Endothelial cell of umbilical vein (primary cell): ENCODE results near the gene KCNK10. TPM values are rescaled to one million over a fixed set of nuclear protein-coding genes. Genes with fewer than 3 reads are reported as not detected.

Experiments
- BruUV-seq: library from RNA; stranded (reverse); fragments of 400-500 nt; replicated peaks from 2 replicates; lab custom pipeline; 2021; lab: Mats Ljungman, UMichigan
- CTCF ChIA-PET: fragments of 300-600, 350-600 bp; sonication (Branson Sonifier 250); formaldehyde crosslinking; loops from one replicate; lab custom pipeline; 2021; ENCODE audit warnings: antibody characterized with exemption, inconsistent platforms; lab: Charles Lee
- POLR2A ChIA-PET: fragments of 300-600, 350-600 bp; sonication (Branson Sonifier 250); formaldehyde crosslinking; loops from one replicate; lab custom pipeline; 2021; ENCODE audit warnings: antibody characterized with exemption, inconsistent platforms; lab: Charles Lee
- DNase-seq: peaks from one replicate; pipeline ENCODE4 v3.0.0-alpha.2; 2011; ENCODE audit warnings: low read depth, low spot score
- FAIRE-seq: peaks from 2 replicates; lab custom pipeline; 2011; peaks lifted over from hg19 to GRCh38; lab: Jason Lieb, UNC
- H2AFZ ChIP-seq: 2 replicates; pipeline ENCODE4 v1.6.0; 2012; ENCODE audit warnings: low read depth, low read length, control low read depth, inconsistent platforms
- H3K27ac ChIP-seq: 2 replicates; pipeline ENCODE4 v1.5.1; 2011; ENCODE audit warnings: low read depth, mild to moderate bottlenecking, control low read depth, low read length, moderate library complexity; ENCODE audit not compliant: insufficient read depth
- H3K27me3 ChIP-seq, 2 experiments: 2 replicates each; pipeline versions ENCODE4 v1.6.0 to v1.6.1; 2011; ENCODE audit warnings: low read length in 2 of 2, mixed read lengths in 1 of 2; ENCODE audit not compliant: control insufficient read depth in 2 of 2, insufficient read depth in 2 of 2
- H3K36me3 ChIP-seq, 2 experiments: 2 replicates in 1 of 2; 3 replicates in 1 of 2; pipeline ENCODE4 v1.5.1; 2011; ENCODE audit warnings: low read length in 2 of 2, mild to moderate bottlenecking in 1 of 2, moderate library complexity in 1 of 2; ENCODE audit not compliant: control insufficient read depth in 2 of 2, insufficient read depth in 2 of 2; ENCODE audit errors: extremely low read depth in 1 of 2
- H3K4me1 ChIP-seq: 3 replicates; pipeline ENCODE4 v1.5.1; 2011; ENCODE audit warnings: mild to moderate bottlenecking, low read length; ENCODE audit not compliant: control insufficient read depth, insufficient read depth; ENCODE audit errors: extremely low read depth
- H3K4me2 ChIP-seq: 2 replicates; pipeline ENCODE4 v1.6.1; 2011; ENCODE audit warnings: low read length, control low read depth, mixed read lengths; ENCODE audit not compliant: insufficient read depth
- H3K4me3 ChIP-seq, 3 experiments: fragments of 200-600 bp in 1 of 3; sonication (generic), shearing (Covaris generic) in 1 of 3; replicated peaks in 1 of 3; 2 replicates each; pipeline ENCODE4 v1.5.1; 2011 to 2016; ENCODE audit warnings: control low read depth in 3 of 3, low read length in 3 of 3, mild to moderate bottlenecking in 2 of 3, inconsistent platforms in 1 of 3, low read depth in 1 of 3, moderate library complexity in 1 of 3; ENCODE audit not compliant: insufficient read depth in 1 of 3
- H3K79me2 ChIP-seq: 2 replicates; pipeline ENCODE4 v1.6.0; 2012; ENCODE audit warnings: low read length, inconsistent platforms; ENCODE audit not compliant: control insufficient read depth, insufficient read depth
- H3K9ac ChIP-seq: replicated peaks from 2 replicates; pipeline ENCODE3; 2011; ENCODE audit warnings: low read length, control low read depth; ENCODE audit not compliant: insufficient read depth; ENCODE audit errors: extremely low read depth
- H3K9me1 ChIP-seq: replicated peaks from 3 replicates; pipeline ENCODE4 v1.6.0; 2011; ENCODE audit warnings: mild to moderate bottlenecking, low read length; ENCODE audit not compliant: control insufficient read depth, insufficient read depth; ENCODE audit errors: extremely low read depth
- H3K9me3 ChIP-seq: replicated peaks from 2 replicates; pipeline ENCODE4 v1.5.1; 2012; ENCODE audit warnings: low read length, inconsistent platforms; ENCODE audit not compliant: control insufficient read depth, insufficient read depth
- H4K20me1 ChIP-seq: replicated peaks from 2 replicates; pipeline ENCODE3; 2011; ENCODE audit warnings: mild to moderate bottlenecking, low read length; ENCODE audit not compliant: control insufficient read depth, insufficient read depth; ENCODE audit errors: extremely low read depth
- EZH2 ChIP-seq: IDR thresholded peaks from 2 replicates; pipeline ENCODE4 v1.6.1; 2012; ENCODE audit warnings: borderline replicate concordance, low read depth, mild to moderate bottlenecking, moderate library complexity, low read length, inconsistent platforms; ENCODE audit not compliant: severe bottlenecking
- POLR2AphosphoS5 ChIP-seq: IDR thresholded peaks from 2 replicates; pipeline ENCODE4 v1.6.1; 2012; ENCODE audit warnings: low read depth, mild to moderate bottlenecking, control low read depth, low read length, moderate library complexity; ENCODE audit not compliant: insufficient read depth
- dilution Hi-C: fragments of 300-500 bp; cut with MboI; formaldehyde crosslinking; loops from one replicate; pipeline ENCODE4 v1.15.0; 2019; ENCODE audit warnings: low sequenced_read_pairs; ENCODE audit not compliant: extremely low pct_ligation_motif_present
- intact Hi-C: fragments of 100-400 bp; cut with micrococcal nuclease; formaldehyde crosslinking; loops from one replicate; pipeline ENCODE4 v1.10.0; 2022
- polyA plus RNA-seq, 4 experiments: library from polyadenylated mRNA; depleted of rRNA in 3 of 4; stranded (reverse) in 3 of 4; unstranded in 1 of 4; fragments of >200 nt; gene quantifications; 2 replicates each; pipeline versions ENCODE4 v1.2.1 to v1.2.3, GENCODE V29; 2011 to 2012; ENCODE audit warnings: missing spikeins in 1 of 4
- total RNA-seq: library from RNA; stranded (reverse); gene quantifications from 2 replicates; pipeline ENCODE4 v1.2.3, GENCODE V29; 2021

Gene KCNK10
- total and polyA plus RNA-seq, 2 donors (not counting 3 experiments of a cell fraction or from before 2014, with no cell fraction given) = not detected

GRCh38 chr14:88322504-88323085, 474 bp downstream of the KCNK10 start:
- ChIA-PET CTCF (no interaction called here), POLR2A (no interaction called here)
- no peak for FAIRE-seq
- no peaks in the 10 kb centered on the region for H3K79me2 ChIP-seq
- H3K9ac ChIP-seq = no peak overlapping the region
- dilution Hi-C loops = no loop called here
- H3K9me3 ChIP-seq = no peaks in the 10 kb centered on the region
- peak overlapping the region; percentile 5 for H3K4me2 ChIP-seq
- peak overlapping the region in 1 of 3 experiments; percentile 3 for H3K4me3 ChIP-seq
- TF ChIP-seq POLR2AphosphoS5 (no peak), EZH2 (peak; percentile 63)
- BruUV-seq = no TSS peak
- H3K4me1 ChIP-seq = no peaks in the 10 kb centered on the region
- peak overlapping the region; percentile 13 for H2AFZ ChIP-seq
- no peak overlapping the region for H3K27ac ChIP-seq
- no peaks in the 10 kb centered on the region for H4K20me1 ChIP-seq
- DNase-seq = no peak
- H3K36me3 ChIP-seq = no peaks in the 10 kb centered on the region
- H3K9me1 ChIP-seq = no peaks in the 10 kb centered on the region
- intact Hi-C loops = no loop called here
- peaks cover 50 to 63% of the 10 kb centered on the region in 2 experiments for H3K27me3 ChIP-seq

GRCh38 chr14:88321692-88322503, 1.2 kb downstream of the KCNK10 start:
- H3K4me3 ChIP-seq = no peak overlapping the region
- TF ChIP-seq EZH2 (peak; percentile 46), POLR2AphosphoS5 (no peak)
- no peaks in the 10 kb centered on the region for H3K9me3 ChIP-seq
- H3K9me1 ChIP-seq = no peaks in the 10 kb centered on the region
- DNase-seq (no peak), FAIRE-seq (no peak)
- BruUV-seq = no TSS peak
- POLR2A ChIA-PET = no interaction called here
- CTCF ChIA-PET = no interaction called here
- no peaks in the 10 kb centered on the region for H4K20me1 ChIP-seq
- intact Hi-C loops (no loop called here), dilution Hi-C loops (no loop called here)
- H3K9ac ChIP-seq = no peak overlapping the region
- no peaks in the 10 kb centered on the region for H3K4me1 ChIP-seq
- H2AFZ ChIP-seq = no peak overlapping the region
- no peaks in the 10 kb centered on the region for H3K36me3 ChIP-seq
- H3K4me2 ChIP-seq = no peak overlapping the region
- H3K79me2 ChIP-seq = no peaks in the 10 kb centered on the region
- no peak overlapping the region for H3K27ac ChIP-seq
- H3K27me3 ChIP-seq = peaks cover 46 to 57% of the 10 kb centered on the region in 2 experiments
